ENCODE data around the gene RNLS.

GRCh38 chr10:88508796-88509195, 74.3 kb downstream of the RNLS start:
- TF ChIP-seq CTCF (IDR thresholded peaks at IDR 0.05; ENCODE audit: control extremely low read depth in 1 of 3, insufficient read depth in 1 of 3, low read depth in 1 of 3, low read length in 3 of 3) (no peak), JUN (IDR thresholded peaks at IDR 0.05; ENCODE audit: low read depth, low read length) (no peak), EZH2 (IDR thresholded peaks at IDR 0.05; ENCODE audit: low read depth, low read length, severe bottlenecking) (no peak), JUND (IDR thresholded peaks at IDR 0.05; ENCODE audit: low read length) (no peak), CEBPB (IDR thresholded peaks at IDR 0.05; ENCODE audit: low read depth, low read length) (no peak), TBP (IDR thresholded peaks at IDR 0.05; ENCODE audit: low read depth, low read length) (no peak)
